NB4 (cell line): Measurements from ENCODE around the gene SH3BP1.

ENCODE experiments used
- DNase-seq: peaks from one replicate; pipeline ENCODE4 v3.0.0; 2010; ENCODE audit warnings: low read depth
- H3K4me3 ChIP-seq: one replicate; pipeline ENCODE4 v1.5.1; 2011; ENCODE audit warnings: mild to moderate bottlenecking, low read depth, low read length, moderate library complexity
- CTCF ChIP-seq: IDR thresholded peaks from one replicate; pipeline ENCODE4 v1.5.1; 2012; ENCODE audit warnings: low read depth, low read length
- MAX ChIP-seq: IDR thresholded peaks from 2 replicates; pipeline ENCODE4 v1.6.1; 2011; ENCODE audit warnings: low read depth, low read length
- MYC ChIP-seq: IDR thresholded peaks from 2 replicates; pipeline ENCODE4 v1.6.1; 2011; ENCODE audit warnings: low read depth, low read length
- POLR2A ChIP-seq: IDR thresholded peaks from 2 replicates; pipeline ENCODE4 v1.6.1; 2011; ENCODE audit warnings: mild to moderate bottlenecking; ENCODE audit not compliant: insufficient read length; ENCODE audit errors: extremely low read depth

The SH3BP1 gene

DNA sequence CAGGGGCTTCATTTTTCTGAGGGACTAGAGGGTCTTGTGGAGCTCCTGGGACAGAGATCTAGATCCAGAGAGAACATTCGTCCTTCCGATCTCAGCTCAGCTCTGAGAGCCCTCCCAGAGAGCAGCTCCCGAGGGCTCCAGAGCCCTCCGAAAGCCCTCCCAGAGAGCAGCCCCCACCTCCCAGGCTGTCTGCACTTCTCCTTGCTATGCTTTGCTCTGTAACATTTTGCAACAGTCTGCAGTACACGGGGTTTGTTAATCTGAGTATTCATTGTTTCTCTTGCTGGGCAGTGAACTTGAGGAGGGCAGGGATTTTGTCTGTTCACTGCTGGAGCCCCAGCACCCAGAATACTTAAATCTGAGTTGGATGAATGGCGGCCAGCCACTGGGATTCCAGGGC lies 28.3 kb upstream of the SH3BP1 start:
- DNase-seq: no peak
- TF ChIP-seq CTCF (no peak), MAX (no peak), MYC (no peak), POLR2A (no peak)
- H3K4me3 ChIP-seq: no peak overlapping the region

DNA sequence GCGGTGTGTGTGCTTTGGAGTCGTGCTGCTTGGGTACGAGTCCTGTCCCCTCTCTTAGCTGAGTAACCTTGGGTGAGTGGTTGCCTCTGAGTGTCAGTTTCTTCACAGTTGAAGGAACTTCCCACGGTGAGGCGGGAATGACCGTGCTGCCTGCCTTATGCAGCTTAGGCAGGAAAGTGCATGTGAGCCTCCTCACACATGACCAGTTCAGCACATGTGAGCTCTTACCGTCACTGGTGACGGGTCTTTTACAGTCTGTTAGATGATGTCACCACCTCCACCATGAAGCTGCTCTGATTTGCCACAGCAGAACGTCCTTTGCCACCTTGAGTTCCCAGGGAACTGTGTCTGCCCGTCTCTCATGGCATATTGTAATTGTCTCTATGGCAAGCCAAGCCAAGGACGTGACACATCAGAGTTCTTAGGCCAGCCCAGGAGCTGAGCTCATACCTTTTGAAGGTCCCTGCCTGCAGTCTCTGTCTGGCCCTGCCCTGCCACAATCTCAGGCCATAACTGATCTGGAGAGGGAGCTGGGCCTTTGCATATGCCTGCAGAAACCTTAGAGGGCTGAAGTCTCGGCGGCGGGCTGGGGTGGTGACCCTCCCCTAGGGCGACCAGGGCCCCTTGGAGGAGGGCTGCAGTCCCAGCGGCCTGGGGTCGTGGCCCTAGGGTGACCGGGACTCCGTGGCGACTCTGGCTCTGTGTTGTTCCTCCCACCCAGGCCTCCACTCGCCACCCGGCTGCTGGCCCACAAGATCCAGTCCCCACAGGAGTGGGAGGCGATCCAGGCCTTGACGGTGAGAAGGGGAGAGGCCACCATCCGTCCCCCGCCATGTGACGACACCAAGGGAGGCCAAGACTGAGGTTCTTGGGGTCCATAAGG lies 23.0 kb upstream of the SH3BP1 start:
- no peak overlapping the region for H3K4me3 ChIP-seq
- no peak for TF ChIP-seq MAX
- no peak for TF ChIP-seq MYC
- no peak for TF ChIP-seq CTCF
- TF ChIP-seq POLR2A: no peak
- no peak for DNase-seq

- H3K4me3 ChIP-seq: no peak overlapping the region
Observed at GRCh38 chr22:37617431-37617830, 22.0 kb upstream of the SH3BP1 start.

DNA sequence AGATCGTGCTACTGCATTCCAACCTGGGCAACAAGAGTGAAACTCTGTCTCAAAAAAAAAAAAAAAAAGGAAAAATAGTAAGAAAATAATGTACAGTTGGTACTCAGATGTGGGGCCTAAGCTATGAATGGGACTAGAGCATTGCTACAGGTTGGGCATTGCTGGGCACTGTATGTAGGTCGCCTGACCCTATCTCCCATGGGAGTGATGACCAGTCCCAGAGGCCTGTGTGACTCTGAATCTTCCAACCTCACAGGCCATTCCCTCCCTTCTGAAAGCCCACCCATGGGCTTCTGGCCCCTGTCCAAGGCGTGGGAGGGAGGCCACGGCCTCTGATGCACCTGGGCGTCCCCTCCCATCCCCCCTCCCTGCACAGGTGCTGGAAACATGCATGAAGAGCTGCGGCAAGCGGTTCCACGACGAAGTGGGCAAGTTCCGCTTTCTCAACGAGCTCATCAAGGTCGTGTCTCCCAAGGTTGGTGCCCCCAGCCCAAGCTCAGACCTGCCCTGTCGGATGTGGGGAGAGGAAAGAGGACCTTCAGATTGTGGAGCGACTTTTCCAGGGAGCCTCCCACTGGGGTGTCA lies 21.3 kb upstream of the SH3BP1 start:
- TF ChIP-seq MAX: no peak
- TF ChIP-seq CTCF: no peak
- TF ChIP-seq POLR2A: no peak
- no peak for TF ChIP-seq MYC
- H3K4me3 ChIP-seq: no peak overlapping the region
- no peak for DNase-seq

More at GRCh38 chr22:37617431-37617830, 22.0 kb upstream of the SH3BP1 start:
- DNase-seq: no peak
- TF ChIP-seq CTCF (no peak), MAX (no peak), MYC (no peak), POLR2A (no peak)

- H3K4me3 ChIP-seq: no peak overlapping the region
- no peak for DNase-seq
- no peak for TF ChIP-seq POLR2A
- TF ChIP-seq MYC: no peak
- no peak for TF ChIP-seq CTCF
- TF ChIP-seq MAX: no peak
Observed at GRCh38 chr22:37618674-37619073, 20.8 kb upstream of the SH3BP1 start.
